Activated gamma-delta T cell treated with Interleukin-2 at 50 U/mL for 16 hours (primary cell): ENCODE data around the gene ZNHIT6.
"Not testable (repeated sequence)": the region's sequence is repeated elsewhere in the genome, so short reads cannot be mapped to it uniquely, and the experiment has no call there.

Experiments used
- DNase-seq: peaks from one replicate; pipeline ENCODE4 v3.0.0-alpha.2; 2020

ZNHIT6 gene

GRCh38 chr1:85665932-85666331 lies 42.3 kb downstream of the ZNHIT6 start:
- no peak for DNase-seq

GRCh38 chr1:85663382-85663781 lies 44.9 kb downstream of the ZNHIT6 start:
- DNase-seq, result no peak

- no peak for DNase-seq
Measured at GRCh38 chr1:85661767-85662166, 46.5 kb downstream of the ZNHIT6 start.

GRCh38 chr1:85660541-85660940 lies 47.7 kb downstream of the ZNHIT6 start:
- no peak for DNase-seq

GRCh38 chr1:85659174-85659573 lies 49.1 kb downstream of the ZNHIT6 start:
- DNase-seq, result no peak

GRCh38 chr1:85656948-85657347 lies 51.3 kb downstream of the ZNHIT6 start:
- no peak for DNase-seq

GRCh38 chr1:85656256-85656655 lies 52.0 kb downstream of the ZNHIT6 start:
- no peak for DNase-seq

GRCh38 chr1:85655315-85655714 lies 52.9 kb downstream of the ZNHIT6 start:
- DNase-seq, result no peak

- no peak for DNase-seq
Measured at GRCh38 chr1:85654066-85654782, 54.0 kb downstream of the ZNHIT6 start.

- DNase-seq, result no peak
Measured at GRCh38 chr1:85652327-85652726, 55.9 kb downstream of the ZNHIT6 start.

GRCh38 chr1:85650645-85651044 lies 57.6 kb downstream of the ZNHIT6 start:
- DNase-seq, result no peak

- no peak for DNase-seq
Measured at GRCh38 chr1:85649591-85649990, 58.6 kb downstream of the ZNHIT6 start.

GRCh38 chr1:85641598-85642556 lies 66.4 kb downstream of the ZNHIT6 start:
- DNase-seq, result not testable (repeated sequence)

GRCh38 chr1:85639920-85640319 lies 68.3 kb downstream of the ZNHIT6 start:
- not testable (repeated sequence) for DNase-seq

- no peak for DNase-seq
Measured at GRCh38 chr1:85638412-85638811, 69.8 kb downstream of the ZNHIT6 start.

- DNase-seq, result no peak
Measured at GRCh38 chr1:85630493-85630892, 77.7 kb downstream of the ZNHIT6 start.

- DNase-seq, result no peak
Measured at GRCh38 chr1:85629532-85629920, 78.7 kb downstream of the ZNHIT6 start.

- no peak for DNase-seq
Measured at GRCh38 chr1:85628791-85629531, 79.3 kb downstream of the ZNHIT6 start.

GRCh38 chr1:85626818-85627217 lies 81.4 kb downstream of the ZNHIT6 start:
- DNase-seq, result no peak

GRCh38 chr1:85624361-85624760 lies 83.9 kb downstream of the ZNHIT6 start:
- DNase-seq, result no peak

GRCh38 chr1:85623061-85623471 lies 85.2 kb downstream of the ZNHIT6 start:
- no peak for DNase-seq

- no peak for DNase-seq
Measured at GRCh38 chr1:85621430-85621829, 86.8 kb downstream of the ZNHIT6 start.

GRCh38 chr1:85617633-85618100 lies 90.6 kb downstream of the ZNHIT6 start:
- DNase-seq, result no peak
